Fibroblast of villous mesenchyme (primary cell): ENCODE measurements around the gene SRD5A1. TPM values are rescaled to one million over a fixed set of nuclear protein-coding genes. Genes with fewer than 3 reads are reported as not detected.

Experiments
- DNase-seq: peaks from one replicate; pipeline ENCODE4 v3.0.0-alpha.2; 2010; ENCODE audit warnings: low read depth
- H3K4me3 ChIP-seq: 2 replicates; pipeline ENCODE4 v1.5.1; 2011; ENCODE audit warnings: low read depth, mild to moderate bottlenecking, low read length
- CTCF ChIP-seq: IDR thresholded peaks from 2 replicates; pipeline ENCODE4 v1.5.1; 2012; ENCODE audit warnings: low read depth, mild to moderate bottlenecking, low read length; ENCODE audit not compliant: insufficient read depth
- total RNA-seq: library from RNA; depleted of rRNA; stranded (reverse); fragments of >200 nt; gene quantifications from 2 replicates; pipeline ENCODE4 v1.2.3, GENCODE V29; 2012

SRD5A1 gene
- total RNA-seq, 1 donor, result 7.3 TPM

GRCh38 chr5:6631441-6631840, 1.8 kb upstream of the SRD5A1 start:
- no peak for DNase-seq
- peak overlapping the region; percentile 89 for H3K4me3 ChIP-seq
- no peak for TF ChIP-seq CTCF

- TF ChIP-seq CTCF, result no peak
- DNase-seq, result peak; percentile 30
- H3K4me3 ChIP-seq, result peak overlapping the region; percentile 89
Measured at GRCh38 chr5:6632324-6632887, 834 bp upstream of the SRD5A1 start.

GRCh38 chr5:6633469-6634245, 417 bp downstream of the SRD5A1 start:
- peak overlapping the region; percentile 89 for H3K4me3 ChIP-seq
- DNase-seq, result no peak
- TF ChIP-seq CTCF, result no peak

- no peak for TF ChIP-seq CTCF
- H3K4me3 ChIP-seq, result peak overlapping the region; percentile 89
- DNase-seq, result no peak
Measured at GRCh38 chr5:6634306-6634705, 1.1 kb downstream of the SRD5A1 start.

- TF ChIP-seq CTCF, result no peak
- DNase-seq, result no peak
- no peak overlapping the region for H3K4me3 ChIP-seq
Measured at GRCh38 chr5:6634788-6635430, 1.7 kb downstream of the SRD5A1 start.

- no peak overlapping the region for H3K4me3 ChIP-seq
- no peak for DNase-seq
- no peak for TF ChIP-seq CTCF
Measured at GRCh38 chr5:6636293-6636692, 3.1 kb downstream of the SRD5A1 start.
